ENCODE data around the gene GALNT12. TPM values are rescaled to one million over a fixed set of nuclear protein-coding genes. Genes with fewer than 3 reads are reported as not detected.

The GALNT12 gene
- total RNA-seq, 6 experiments from 2014 or later = 0.07 to 0.32 (median 0.15) TPM; not detected in 2

GRCh38 chr9:98862936-98863335 lies 55.5 kb downstream of the GALNT12 start:
- H3K27me3 Mint-ChIP-seq (ENCODE audit: insufficient read depth) = peaks cover 12% of the 10 kb centered on the region
- H3K4me1 Mint-ChIP-seq (ENCODE audit: low read depth) = peaks cover 65% of the 10 kb centered on the region
- no peak overlapping the region for H3K4me3 Mint-ChIP-seq
- peak overlapping the region; percentile 94 for H3K27ac Mint-ChIP-seq
- no peak for TF ChIP-seq CTCF (IDR thresholded peaks at IDR 0.05)
- no peak for DNase-seq
- no peaks in the 10 kb centered on the region for H3K36me3 Mint-ChIP-seq (ENCODE audit: low read depth)
- H3K9me3 Mint-ChIP-seq = no peaks in the 10 kb centered on the region

- no peak for TF ChIP-seq CTCF (IDR thresholded peaks at IDR 0.05)
- Mint-ChIP-seq H3K4me1 (ENCODE audit: low read depth) (peaks cover 68% of the 10 kb centered on the region), H3K27ac (no peak overlapping the region), H3K36me3 (ENCODE audit: low read depth) (no peaks in the 10 kb centered on the region), H3K27me3 (ENCODE audit: insufficient read depth) (peaks cover 10% of the 10 kb centered on the region), H3K4me3 (no peak overlapping the region), H3K9me3 (no peaks in the 10 kb centered on the region)
- DNase-seq = no peak
Observed at GRCh38 chr9:98864281-98865174, 57.1 kb downstream of the GALNT12 start.

GRCh38 chr9:98865284-98865875 lies 57.9 kb downstream of the GALNT12 start:
- Mint-ChIP-seq H3K27ac (no peak overlapping the region), H3K9me3 (no peaks in the 10 kb centered on the region)

GRCh38 chr9:98866435-98867102 lies 59.1 kb downstream of the GALNT12 start:
- Mint-ChIP-seq H3K4me1 (ENCODE audit: low read depth) (peaks cover 57% of the 10 kb centered on the region), H3K4me3 (no peak overlapping the region), H3K27me3 (ENCODE audit: insufficient read depth) (peaks cover 10% of the 10 kb centered on the region), H3K9me3 (no peaks in the 10 kb centered on the region), H3K36me3 (ENCODE audit: low read depth) (no peaks in the 10 kb centered on the region), H3K27ac (no peak overlapping the region; the same call in 1 of the 2 replicates)
- no peak for TF ChIP-seq CTCF (IDR thresholded peaks at IDR 0.05)
- no peak for DNase-seq

More at GRCh38 chr9:98865284-98865875, 57.9 kb downstream of the GALNT12 start:
- H3K36me3 Mint-ChIP-seq (ENCODE audit: low read depth) = no peaks in the 10 kb centered on the region
- H3K4me1 Mint-ChIP-seq (ENCODE audit: low read depth) = peaks cover 68% of the 10 kb centered on the region
- TF ChIP-seq CTCF (IDR thresholded peaks at IDR 0.05) = no peak
- H3K27me3 Mint-ChIP-seq (ENCODE audit: insufficient read depth) = peaks cover 10% of the 10 kb centered on the region
- no peak for DNase-seq
- H3K4me3 Mint-ChIP-seq = no peak overlapping the region

GRCh38 chr9:98867103-98867428 lies 59.6 kb downstream of the GALNT12 start:
- Mint-ChIP-seq H3K36me3 (ENCODE audit: low read depth) (no peaks in the 10 kb centered on the region), H3K27me3 (ENCODE audit: insufficient read depth) (peaks cover 12% of the 10 kb centered on the region), H3K4me3 (no peak overlapping the region), H3K9me3 (no peaks in the 10 kb centered on the region), H3K27ac (peak overlapping the region; percentile 68), H3K4me1 (ENCODE audit: low read depth) (peaks cover 52% of the 10 kb centered on the region)
- no peak for DNase-seq
- no peak for TF ChIP-seq CTCF (IDR thresholded peaks at IDR 0.05)
